ENCODE results near the gene ZFP69.
"Not testable (repeated sequence)": the region's sequence is repeated elsewhere in the genome, so short reads cannot be mapped to it uniquely, and the experiment has no call there.

Gene ZFP69

DNA sequence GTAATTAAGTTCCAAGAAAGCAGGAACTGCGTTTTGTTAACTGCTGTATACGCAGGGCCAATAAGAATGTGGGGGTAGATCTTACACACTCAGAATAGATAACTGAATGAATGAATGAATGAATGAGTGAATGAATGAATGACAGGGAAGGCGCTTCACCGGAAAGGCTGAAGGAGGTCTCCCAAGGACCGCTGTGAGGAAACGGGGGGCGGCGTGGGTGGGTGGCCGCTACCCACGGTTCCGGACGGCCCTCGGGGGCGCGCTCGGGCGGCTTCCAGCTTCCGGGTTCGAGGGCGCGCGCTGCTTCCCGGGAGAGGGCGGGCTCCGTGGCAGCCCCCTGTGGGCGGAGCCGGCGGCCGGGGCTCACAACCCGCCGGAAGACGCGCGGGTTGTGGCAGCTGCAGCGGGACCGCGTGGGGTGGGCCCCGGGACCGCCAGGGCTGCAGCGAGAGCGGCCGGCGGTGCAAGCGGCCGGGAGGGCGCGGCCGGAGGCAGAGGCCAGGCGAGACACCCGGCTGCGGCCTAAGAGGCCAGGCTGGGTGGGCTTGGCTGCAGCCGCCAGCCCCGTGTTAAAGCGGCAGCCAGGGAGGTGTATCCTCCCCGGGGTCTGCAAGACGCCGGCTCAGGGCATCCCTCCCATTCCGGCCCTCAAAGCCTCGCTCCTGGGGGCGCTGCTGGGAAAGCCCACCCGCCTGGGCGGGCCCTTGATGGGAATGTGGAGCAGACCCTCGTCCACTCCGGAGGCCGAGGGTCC is at the start of gene ZFP69:
TSS of gene ZFP69 (plus strand) at position 367 of the 754 bp plus-strand sequence. CDS start 2,072 bp downstream, outside the sequence.
- no peak for DNase-seq

DNA sequence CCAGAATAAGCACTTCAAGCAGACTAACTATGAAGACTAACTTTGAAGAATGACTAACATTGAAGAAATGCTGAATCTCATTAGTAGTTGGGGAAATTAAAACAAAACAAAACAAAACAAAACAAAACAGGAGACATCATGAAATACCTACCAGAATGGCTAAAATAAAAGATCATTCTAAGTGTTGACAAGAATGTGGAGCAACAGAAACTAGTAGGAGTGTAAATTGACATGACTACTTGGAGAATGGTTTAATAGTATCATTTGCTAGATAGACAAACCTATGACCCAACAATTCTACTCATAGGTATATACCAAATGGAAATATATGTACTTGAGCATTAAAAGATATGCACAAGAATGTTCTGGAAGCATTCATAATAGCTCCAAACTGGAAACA is 45.7 kb upstream of the ZFP69 start:
- no peak for DNase-seq

DNA sequence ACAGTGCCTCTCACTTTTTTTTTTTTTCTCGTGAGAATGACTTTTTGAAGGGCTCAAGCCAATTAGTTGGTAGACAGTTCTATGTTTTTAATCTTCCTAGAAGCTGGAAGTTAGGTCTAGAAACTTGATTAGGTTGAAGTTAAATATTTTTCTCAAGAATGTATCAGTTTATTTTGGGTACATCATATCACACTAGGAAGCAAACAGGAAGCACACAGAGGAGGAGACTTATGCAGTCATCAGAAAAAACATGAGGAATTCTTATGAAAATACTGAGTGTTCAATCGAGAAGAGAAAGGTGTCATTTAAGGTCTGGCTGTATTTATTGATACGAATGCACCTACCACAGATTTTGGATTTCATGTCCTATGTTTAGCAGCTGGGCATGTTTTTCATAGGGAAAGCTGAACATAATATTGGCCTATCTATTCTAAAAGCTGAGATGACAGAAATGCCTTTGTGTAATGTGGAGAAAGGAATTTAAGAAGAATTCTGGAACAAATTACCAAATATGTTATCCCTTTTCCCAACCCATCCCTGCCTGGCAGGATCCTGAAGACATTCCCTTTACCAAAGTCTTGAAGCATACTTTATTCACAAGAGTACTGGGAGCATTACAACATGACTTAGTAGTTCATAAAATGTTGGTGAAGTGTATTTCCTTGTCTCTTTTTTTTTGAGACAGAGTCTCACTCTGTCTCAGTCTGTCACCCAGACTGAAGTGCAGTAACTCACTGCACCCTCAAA is 44.3 kb upstream of the ZFP69 start:
- DNase-seq, result no peak

DNA sequence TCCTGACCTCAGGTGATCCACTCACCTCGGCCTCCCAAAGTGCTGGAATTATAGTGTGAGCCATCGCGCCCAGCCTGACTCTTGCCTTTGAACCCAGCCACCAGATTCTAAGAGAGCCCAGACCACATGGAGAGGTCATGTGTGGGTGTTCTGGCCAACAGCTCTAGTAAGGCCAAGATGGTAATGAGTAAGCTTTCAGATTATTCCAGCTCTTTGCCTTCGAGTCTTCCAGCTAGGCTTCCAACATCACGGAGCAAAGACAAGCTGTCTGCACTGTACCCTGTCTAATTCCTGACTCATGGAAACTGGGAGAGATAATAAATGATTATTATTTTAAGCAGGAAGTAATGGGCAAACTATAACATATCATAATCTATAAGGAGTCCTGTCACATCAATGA is 41.6 kb upstream of the ZFP69 start:
- no peak for DNase-seq

DNA sequence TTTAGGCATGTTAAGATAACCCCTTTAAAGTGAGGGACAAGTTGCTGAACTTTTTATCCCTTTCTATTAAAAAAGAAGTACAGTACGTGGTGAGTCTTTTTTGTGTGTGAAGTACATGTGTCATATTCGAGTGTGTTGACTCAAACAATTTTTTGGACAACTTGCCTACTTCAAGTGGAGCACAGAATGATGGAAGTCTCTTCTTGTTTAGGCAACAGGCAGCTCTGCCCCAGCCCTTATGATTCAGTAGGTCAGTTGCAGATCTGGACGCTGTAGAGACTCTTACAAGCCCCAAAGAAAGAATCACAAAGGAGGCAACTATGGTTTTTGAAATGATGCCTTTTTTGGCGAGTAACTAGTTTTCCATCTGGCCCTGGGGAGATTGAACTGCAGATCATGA is 41.2 kb upstream of the ZFP69 start:
- DNase-seq, result no peak

DNA sequence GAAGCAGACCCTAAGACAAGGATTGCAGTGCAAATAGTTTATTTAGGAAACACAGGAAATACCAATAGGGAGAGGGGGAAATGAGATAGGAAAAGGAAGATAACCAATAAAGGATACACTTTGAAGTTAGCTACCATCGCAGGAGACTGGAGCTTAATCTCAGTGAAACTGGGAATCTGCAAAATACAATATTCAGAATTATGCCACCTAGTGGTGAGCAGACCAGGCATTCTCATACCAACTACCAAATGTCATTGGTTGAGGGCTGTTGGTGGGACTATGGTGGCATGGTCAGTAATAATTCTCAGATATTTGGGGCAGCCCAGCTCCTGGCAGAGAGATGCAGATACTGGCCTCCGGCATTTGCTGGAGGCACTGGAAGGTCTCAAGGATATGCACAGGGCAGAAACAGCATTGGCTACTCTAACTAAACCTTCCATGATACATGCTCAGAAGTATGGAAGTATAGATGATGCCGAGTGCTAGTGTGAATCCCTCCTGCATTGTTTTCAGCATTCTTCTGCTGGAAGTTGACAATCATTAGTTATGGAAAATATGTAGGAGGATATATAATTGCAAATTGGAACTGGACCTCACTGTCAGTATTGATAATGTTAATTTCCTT is 38.6 kb upstream of the ZFP69 start:
- DNase-seq, result no peak

DNA sequence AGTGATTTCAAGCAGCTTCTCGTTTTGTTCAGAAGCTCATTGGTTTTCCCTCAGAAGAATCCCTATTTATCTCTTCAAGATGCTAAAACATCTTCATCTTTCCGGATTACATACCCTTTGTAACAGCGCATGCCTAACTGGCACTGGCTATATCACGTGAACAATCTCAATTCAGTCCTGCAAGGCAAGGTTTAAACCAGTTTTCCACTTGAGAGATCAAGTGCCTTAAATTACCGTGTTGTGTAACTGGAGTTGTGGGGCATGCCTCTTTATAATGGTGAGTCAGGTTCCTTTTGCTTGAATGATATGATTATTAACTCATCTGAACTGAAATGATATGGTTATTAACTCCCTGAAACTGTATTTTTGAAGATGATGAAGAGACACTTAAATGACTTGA is 37.8 kb upstream of the ZFP69 start:
- DNase-seq, result no peak

DNA sequence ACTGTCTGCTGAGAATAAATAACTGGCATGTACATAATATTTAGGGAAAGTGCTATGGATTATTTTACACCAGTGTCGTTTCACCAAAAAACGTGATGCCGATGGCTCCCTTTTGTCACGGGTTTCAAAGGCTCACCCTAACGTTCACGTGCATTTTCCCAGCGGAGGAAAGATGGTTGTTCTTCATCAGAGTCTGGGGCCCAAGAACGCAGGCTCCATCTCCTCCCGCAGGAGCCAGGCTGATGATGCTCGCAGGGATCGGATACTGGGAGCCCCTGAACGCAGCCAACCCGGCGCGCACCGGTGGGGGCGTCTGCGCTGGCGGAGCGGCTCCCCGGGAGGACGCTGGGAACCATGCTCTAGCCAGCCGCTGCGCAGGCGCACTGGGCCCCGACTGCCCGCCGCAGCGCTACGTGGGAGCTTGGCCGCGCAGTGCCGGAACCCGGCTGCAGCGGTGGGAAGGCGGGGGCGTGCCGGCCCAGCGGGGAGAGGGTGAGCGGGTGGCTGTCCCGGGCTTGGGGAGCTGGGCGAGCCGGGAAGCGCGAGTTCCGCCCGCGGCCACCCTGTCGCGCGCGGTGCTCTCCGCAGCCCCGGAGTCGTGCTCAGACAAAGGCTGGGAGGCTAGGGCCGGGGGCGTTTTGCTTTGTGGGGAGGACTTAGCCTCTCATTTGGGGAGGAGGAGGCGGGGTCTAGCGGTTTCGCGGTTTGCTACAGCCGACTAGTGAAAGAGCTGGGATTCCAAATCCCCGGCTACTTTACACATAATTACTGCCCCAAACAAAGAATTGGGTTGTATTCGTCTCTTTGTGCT is 27.2 kb upstream of the ZFP69 start, which contains the start of gene ZFP69B:
TSS of gene ZFP69B (plus strand) at position 793 of the 811 bp plus-strand sequence. CDS start 486 bp downstream, outside the sequence.
- peak; percentile 53 for DNase-seq

DNA sequence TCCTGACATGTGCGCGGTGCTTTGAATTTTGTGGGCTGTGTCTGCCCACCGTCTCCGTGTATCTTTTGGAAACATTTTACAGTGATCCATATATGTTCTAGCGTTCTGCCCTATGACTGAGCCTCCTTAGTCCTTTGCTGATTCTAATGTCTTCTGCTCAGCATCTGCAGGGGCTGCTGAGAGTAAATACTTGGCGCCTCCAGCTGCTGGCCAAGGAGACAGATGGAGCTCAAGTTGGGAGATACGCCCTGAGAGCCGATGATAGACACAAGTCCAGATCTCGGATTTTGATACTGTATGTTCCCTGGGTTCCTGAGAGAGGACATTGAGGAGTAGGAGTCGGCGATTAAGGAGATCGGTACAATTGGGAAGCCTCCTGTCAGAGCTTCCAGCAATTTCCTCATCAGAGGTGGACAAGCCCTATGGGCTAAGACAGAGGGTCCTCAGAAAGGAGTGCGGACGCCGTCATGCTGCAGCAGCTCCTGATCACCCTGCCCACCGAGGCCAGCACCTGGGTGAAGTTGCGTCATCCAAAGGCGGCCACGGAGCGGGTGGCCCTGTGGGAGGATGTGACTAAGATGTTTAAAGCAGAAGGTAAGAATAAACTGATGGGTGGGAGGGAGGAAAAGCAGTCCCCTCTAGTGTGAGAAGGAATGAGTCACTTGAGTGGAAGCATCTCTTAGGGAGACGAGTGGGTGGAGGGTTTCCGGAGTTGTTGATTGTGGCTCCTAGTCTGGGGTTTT is 26.4 kb upstream of the ZFP69 start:
- DNase-seq, result no peak

DNA sequence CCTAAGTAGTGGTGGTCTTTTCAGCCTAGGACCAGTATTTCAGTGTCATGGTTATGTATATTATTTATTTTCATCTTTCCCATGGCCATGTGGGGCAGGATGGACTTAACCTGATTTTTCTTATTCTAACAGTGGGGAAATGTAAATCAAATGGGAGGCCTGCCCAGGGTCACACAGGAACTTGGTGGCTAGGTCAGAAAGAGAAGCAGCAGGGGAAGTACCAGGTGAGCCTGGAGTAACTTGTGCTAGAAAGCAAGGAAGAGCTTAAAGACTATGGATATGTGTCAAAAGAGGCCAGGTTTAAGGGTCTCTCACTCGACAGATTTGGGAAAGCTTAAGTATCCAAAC is 25.9 kb upstream of the ZFP69 start:
- no peak for DNase-seq

DNA sequence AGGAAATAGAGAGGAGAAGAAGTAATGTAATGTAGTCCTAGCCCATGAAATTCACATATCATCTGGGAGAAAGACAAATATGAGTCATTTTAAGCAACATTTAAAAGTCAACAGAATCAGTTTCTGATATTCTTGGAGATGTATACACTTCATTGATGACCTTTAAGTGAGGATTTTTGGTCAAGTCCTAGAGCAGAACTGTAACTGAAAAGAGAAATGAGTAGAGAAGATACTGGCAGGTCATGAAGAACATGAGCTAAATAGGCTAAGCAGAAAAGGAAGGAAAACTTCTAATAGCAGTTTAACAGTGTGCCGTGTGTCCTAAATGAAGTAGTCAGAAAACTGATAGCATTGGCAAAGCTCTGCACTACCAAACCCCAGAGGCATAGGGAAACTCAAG is 22.2 kb upstream of the ZFP69 start:
- DNase-seq, result no peak

DNA sequence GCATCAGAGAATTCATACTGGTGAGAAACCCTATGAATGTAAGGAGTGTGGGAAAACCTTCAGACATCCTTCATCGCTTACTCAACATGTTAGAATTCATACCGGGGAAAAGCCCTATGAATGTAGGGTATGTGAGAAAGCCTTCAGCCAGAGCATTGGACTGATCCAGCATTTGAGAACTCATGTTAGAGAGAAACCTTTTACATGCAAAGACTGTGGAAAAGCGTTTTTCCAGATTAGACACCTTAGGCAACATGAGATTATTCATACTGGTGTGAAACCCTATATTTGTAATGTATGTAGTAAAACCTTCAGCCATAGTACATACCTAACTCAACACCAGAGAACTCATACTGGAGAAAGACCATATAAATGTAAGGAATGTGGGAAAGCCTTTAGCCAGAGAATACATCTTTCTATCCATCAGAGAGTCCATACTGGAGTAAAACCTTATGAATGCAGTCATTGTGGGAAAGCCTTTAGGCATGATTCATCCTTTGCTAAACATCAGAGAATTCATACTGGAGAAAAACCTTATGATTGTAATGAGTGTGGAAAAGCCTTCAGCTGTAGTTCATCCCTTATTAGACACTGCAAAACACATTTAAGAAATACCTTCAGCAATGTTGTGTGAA is 14.0 kb upstream of the ZFP69 start:
- no peak for DNase-seq

DNA sequence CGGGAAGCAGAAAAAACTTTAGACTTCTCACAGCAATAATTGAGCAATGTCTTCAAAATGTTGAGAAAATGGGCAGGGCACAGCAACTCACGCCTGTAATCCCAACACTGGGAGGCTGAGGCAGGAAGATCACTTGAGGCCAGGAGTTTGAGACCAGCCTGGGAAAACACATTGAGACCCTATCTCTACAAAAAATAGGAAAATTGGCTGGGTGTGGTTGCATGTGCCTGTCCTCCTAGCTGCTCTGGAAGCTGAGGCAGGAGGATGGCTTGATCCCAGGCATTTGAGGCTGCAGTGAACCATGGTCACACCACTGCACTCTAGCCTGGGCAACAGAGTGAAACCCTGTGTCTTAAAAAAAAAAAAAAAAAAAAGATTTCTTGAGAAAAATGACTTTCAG is 7.8 kb upstream of the ZFP69 start:
- DNase-seq, result no peak

DNA sequence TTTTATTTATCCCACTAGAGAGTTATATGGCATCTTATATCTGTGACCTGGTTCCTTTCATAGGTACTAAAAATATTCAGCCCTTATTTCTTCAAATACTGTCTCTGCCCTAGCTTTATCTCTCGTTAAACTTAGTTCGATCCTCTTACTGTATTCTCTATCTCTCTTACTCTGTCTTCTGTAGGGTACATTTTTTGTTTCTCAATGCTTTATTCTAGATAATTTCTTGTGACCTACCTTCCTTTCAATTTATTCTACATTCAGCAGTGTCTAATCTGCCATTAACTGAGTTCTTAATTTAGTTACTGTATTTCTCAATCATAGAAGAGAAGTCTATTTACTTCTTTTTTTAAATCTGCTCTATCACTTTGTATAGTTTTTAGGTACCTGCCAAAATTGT is 1.8 kb upstream of the ZFP69 start:
- DNase-seq, result no peak

DNA sequence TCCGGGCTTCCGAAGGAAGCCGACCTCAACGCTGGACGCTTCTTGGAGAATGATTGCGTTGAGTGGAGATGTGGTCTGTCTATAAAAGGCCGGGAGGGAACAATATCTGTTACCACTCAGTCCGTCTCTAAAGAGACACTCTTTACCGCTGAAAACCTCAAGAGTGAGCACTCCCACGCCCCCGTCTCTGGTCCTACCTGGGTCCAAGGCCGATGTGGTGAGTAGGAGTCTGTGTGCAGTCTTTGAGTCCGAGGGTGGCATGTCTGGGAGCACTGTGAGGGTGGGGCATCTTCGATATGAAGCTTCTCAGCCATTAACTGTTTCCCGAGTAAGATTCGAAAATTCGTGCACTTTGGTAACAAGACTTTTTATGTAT is 576 bp downstream of the ZFP69 start:
- no peak for DNase-seq

DNA sequence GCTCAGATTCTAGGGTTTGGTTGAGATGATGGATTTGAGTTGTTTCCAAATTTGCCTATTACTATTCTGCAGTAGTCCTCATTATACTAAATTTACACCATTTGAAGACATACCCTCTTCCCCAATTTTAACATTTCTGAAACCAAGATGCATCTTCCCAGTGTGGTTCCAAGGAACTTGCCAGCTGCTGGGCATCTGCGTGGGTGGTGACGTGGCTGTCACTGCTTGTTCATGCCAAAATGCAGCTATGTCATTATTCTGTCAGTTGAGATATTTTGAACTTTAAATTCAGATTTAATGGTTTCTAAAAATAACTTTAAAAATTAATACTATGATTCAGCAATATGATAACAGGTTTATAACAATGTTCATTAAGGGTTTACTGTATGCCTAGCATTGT is 1.2 kb downstream of the ZFP69 start:
- DNase-seq, result no peak

DNA sequence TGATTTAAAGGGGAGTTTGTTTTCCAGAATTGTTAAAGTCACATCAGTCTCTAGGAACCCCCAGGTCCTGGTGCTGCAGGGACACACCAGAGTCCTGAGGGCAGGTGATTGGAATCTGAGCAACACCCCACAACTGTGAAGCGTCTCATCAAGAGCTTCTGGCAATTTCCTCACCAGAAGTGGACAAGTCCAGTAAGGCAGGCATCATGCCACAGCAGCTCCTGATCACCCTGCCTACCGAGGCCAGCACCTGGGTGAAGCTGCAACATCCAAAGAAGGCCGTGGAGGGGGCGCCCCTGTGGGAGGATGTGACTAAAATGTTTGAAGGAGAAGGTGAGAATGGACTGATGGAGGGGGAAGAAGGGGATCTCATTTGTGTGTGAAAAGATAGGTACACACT is 2.1 kb downstream of the ZFP69 start:
- no peak for DNase-seq

DNA sequence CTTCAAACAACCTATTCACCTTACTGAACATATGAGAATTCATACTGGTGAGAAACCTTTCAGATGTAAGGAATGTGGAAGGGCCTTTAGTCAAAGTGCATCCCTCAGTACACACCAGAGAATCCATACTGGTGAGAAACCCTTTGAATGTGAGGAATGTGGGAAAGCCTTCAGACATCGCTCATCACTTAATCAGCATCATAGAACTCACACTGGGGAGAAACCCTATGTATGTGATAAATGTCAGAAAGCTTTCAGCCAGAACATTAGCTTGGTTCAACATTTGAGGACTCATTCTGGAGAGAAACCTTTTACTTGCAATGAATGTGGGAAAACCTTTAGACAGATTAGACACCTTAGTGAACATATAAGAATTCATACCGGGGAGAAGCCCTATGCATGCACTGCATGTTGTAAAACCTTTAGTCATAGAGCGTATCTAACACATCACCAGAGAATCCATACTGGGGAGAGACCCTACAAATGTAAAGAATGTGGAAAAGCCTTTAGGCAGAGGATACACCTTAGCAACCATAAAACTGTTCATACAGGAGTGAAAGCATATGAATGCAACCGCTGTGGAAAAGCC is 18.3 kb downstream of the ZFP69 start:
- no peak for DNase-seq

DNA sequence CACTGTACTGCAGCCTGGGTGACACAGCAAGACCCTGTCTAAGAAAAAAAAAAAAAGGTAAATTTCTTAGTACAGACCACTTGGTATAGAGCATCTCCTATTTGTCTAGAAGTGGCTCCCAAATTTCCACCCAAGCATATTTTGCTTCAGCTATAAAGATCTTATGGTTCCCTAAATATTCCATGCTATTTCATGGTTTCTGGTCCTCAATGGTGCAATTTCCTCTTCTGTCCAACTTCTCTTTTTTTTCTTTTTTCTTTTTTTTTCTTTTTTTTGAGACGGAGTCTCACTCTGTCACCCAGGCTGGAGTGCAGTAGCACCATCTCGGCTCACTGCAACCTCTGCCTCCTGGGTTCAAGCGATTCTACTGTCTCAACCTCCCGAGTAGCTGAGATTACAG is 25.6 kb downstream of the ZFP69 start:
- not testable (repeated sequence) for DNase-seq

DNA sequence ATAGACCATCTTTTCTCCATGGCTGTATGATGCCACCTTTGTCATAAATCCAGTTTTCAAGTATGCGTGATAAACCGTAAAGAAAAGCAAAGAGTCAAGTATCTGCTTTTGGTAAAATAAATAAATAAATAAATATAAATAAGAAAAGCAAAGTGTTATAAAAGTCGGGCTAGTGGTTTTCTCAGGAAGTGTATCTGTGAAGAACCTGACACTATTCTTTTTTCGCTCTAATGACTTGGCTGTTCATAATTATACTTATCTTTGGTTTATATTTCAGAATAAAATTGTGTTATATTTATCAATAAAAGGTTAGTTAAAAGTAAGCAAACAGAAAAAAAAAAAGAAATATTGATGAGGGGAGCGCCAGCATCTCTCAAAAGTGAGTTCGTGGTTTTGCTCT is 30.9 kb downstream of the ZFP69 start:
- DNase-seq, result no peak
